Upper lobe of left lung (tissue), 4 donors: ENCODE measurements around the gene GPR162.

Source experiments
- EP300 ChIP-seq, 4 donors: sonication (generic); formaldehyde crosslinking; IDR thresholded peaks; one replicate each; pipeline ENCODE4 v1.5.1; 2017; ENCODE audit warnings: antibody characterized with exemption in 4 of 4, control low read depth in 2 of 4
- POLR2A ChIP-seq, 4 donors: fragments of 450-650 bp; IDR thresholded peaks; one replicate each; pipeline ENCODE4 v1.5.1; 2016 to 2017; ENCODE audit warnings: antibody characterized with exemption in 4 of 4, mild to moderate bottlenecking in 2 of 4
- POLR2AphosphoS5 ChIP-seq, 2 donors: sonication (generic); formaldehyde crosslinking; IDR thresholded peaks; one replicate each; pipeline ENCODE4 v1.5.1; 2017; ENCODE audit warnings: antibody characterized with exemption in 2 of 2
- TF ChIP-seq, protein P1 (sequence below), 6 experiments: fragments of 450-650 bp in 4 of 6; fragments of 200-600 bp in 2 of 6; sonication (generic) in 2 of 6; IDR thresholded peaks; one replicate each; pipeline ENCODE4 v1.5.1; 2016 to 2019; ENCODE audit warnings: antibody characterized with exemption in 6 of 6

DNA sequence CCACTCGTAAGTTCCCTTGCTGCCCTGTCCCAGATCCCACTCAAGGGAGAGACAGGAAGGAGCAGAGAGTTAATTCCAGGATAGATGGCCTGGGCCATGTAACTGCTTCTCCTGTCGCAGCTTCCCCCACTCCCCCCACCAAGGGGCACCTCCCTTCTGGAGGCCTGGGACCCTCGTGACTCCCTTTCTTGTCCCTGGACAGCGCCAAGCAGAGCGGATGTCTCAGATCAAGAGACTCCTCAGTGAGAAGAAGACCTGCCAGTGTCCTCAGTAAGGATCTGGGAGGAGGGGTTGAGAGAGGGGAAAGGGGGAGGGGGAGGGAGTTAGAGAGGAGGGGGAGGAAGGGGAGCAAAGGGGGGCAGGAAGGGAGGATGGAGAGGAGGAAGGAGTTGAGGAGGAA lies 3.0 kb upstream of the GPR162 start:
- TF ChIP-seq, protein P1, sequence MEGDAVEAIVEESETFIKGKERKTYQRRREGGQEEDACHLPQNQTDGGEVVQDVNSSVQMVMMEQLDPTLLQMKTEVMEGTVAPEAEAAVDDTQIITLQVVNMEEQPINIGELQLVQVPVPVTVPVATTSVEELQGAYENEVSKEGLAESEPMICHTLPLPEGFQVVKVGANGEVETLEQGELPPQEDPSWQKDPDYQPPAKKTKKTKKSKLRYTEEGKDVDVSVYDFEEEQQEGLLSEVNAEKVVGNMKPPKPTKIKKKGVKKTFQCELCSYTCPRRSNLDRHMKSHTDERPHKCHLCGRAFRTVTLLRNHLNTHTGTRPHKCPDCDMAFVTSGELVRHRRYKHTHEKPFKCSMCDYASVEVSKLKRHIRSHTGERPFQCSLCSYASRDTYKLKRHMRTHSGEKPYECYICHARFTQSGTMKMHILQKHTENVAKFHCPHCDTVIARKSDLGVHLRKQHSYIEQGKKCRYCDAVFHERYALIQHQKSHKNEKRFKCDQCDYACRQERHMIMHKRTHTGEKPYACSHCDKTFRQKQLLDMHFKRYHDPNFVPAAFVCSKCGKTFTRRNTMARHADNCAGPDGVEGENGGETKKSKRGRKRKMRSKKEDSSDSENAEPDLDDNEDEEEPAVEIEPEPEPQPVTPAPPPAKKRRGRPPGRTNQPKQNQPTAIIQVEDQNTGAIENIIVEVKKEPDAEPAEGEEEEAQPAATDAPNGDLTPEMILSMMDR (IDR thresholded peaks at IDR 0.05), result no peak
- TF ChIP-seq POLR2AphosphoS5 (IDR thresholded peaks at IDR 0.05) (no peak), POLR2A (IDR thresholded peaks at IDR 0.05) (no peak), EP300 (IDR thresholded peaks at IDR 0.05) (no peak)
